Brain microvascular endothelial cell (primary cell): Measurements from ENCODE around the gene ERG.

Experiments
- DNase-seq: peaks from one replicate; pipeline ENCODE4 v3.0.0-alpha.2; 2020
- H3K27ac ChIP-seq: fragments of 250-450 bp; sonication (Bioruptor Pico); 2 replicates; pipeline ENCODE4 v1.5.1; 2020; ENCODE audit warnings: mild to moderate bottlenecking, moderate library complexity
- H3K27me3 ChIP-seq: fragments of 250-450 bp; sonication (Bioruptor Pico); replicated peaks from 2 replicates; pipeline ENCODE4 v1.5.1; 2020; ENCODE audit warnings: mild to moderate bottlenecking
- H3K36me3 ChIP-seq: fragments of 250-450 bp; sonication (Bioruptor Pico); replicated peaks from 2 replicates; pipeline ENCODE4 v1.5.1; 2020; ENCODE audit warnings: mild to moderate bottlenecking
- H3K4me3 ChIP-seq: 2 replicates; pipeline ENCODE4 v1.5.1; 2011; ENCODE audit warnings: low read depth, mild to moderate bottlenecking, control low read depth, low read length, moderate library complexity
- CTCF ChIP-seq: IDR thresholded peaks from 2 replicates; pipeline ENCODE4 v1.5.1; 2011; ENCODE audit warnings: low read depth, mild to moderate bottlenecking, moderate library complexity, low read length, control low read depth, inconsistent platforms; ENCODE audit errors: missing control alignments
- in situ Hi-C: cut with HindIII; loops from 2 replicates; pipeline ENCODE4 v1.10.0; 2017; ENCODE audit warnings: low sequenced_read_pairs, low pct_ligation_motif_present

ERG gene

GRCh38 chr21:38531591-38531990, 33.3 kb upstream of the ERG start:
- in situ Hi-C loops, result no loop called here
- H3K4me3 ChIP-seq, result no peak overlapping the region
- H3K27me3 ChIP-seq, result no peaks in the 10 kb centered on the region
- H3K27ac ChIP-seq, result no peak overlapping the region
- peak; percentile 3 for DNase-seq
- no peak for TF ChIP-seq CTCF
- no peaks in the 10 kb centered on the region for H3K36me3 ChIP-seq

- in situ Hi-C loops, result no loop called here
- H3K36me3 ChIP-seq, result no peaks in the 10 kb centered on the region
These were observed 32.8 kb upstream of the ERG start for GRCh38 chr21:38531039-38531541.

GRCh38 chr21:38527737-38528136, 29.5 kb upstream of the ERG start:
- no peak for TF ChIP-seq CTCF
- Histone ChIP-seq H3K27ac (no peak overlapping the region), H3K4me3 (no peak overlapping the region), H3K27me3 (no peaks in the 10 kb centered on the region), H3K36me3 (no peaks in the 10 kb centered on the region)
- in situ Hi-C loops, result no loop called here
- DNase-seq, result no peak

More at GRCh38 chr21:38531039-38531541, 32.8 kb upstream of the ERG start:
- Histone ChIP-seq H3K4me3 (no peak overlapping the region), H3K27ac (no peak overlapping the region), H3K27me3 (no peaks in the 10 kb centered on the region)
- no peak for DNase-seq
- TF ChIP-seq CTCF, result no peak

- no peak for TF ChIP-seq CTCF
- in situ Hi-C loops, result no loop called here
- Histone ChIP-seq H3K36me3 (no peaks in the 10 kb centered on the region), H3K4me3 (no peak overlapping the region), H3K27me3 (no peaks in the 10 kb centered on the region), H3K27ac (no peak overlapping the region)
- no peak for DNase-seq
These were observed 27.2 kb upstream of the ERG start for GRCh38 chr21:38525454-38525853.

- H3K27ac ChIP-seq, result no peak overlapping the region
- H3K27me3 ChIP-seq, result no peaks in the 10 kb centered on the region
- no peak for TF ChIP-seq CTCF
- H3K36me3 ChIP-seq, result no peaks in the 10 kb centered on the region
- DNase-seq, result no peak
- in situ Hi-C loops, result no loop called here
- H3K4me3 ChIP-seq, result no peak overlapping the region
These were observed 26.2 kb upstream of the ERG start for GRCh38 chr21:38524168-38525153.
